CD8-positive, alpha-beta memory T cell (primary cell): ENCODE results near the gene HCFC1R1. TPM values are rescaled to one million over a fixed set of nuclear protein-coding genes. Genes with fewer than 3 reads are reported as not detected.

Experiments used
- CTCF ChIA-PET: fragments of 350-600 bp; sonication (Branson Sonifier 250); formaldehyde crosslinking; loops from one replicate; lab custom pipeline; 2021; ENCODE audit warnings: antibody characterized with exemption; lab: Charles Lee
- POLR2A ChIA-PET: fragments of 350-600 bp; sonication (Branson Sonifier 250); formaldehyde crosslinking; loops from one replicate; lab custom pipeline; 2021; ENCODE audit warnings: antibody characterized with exemption; lab: Charles Lee
- DNase-seq, 5 donors: peaks; one replicate each; pipeline versions ENCODE4 v3.0.0 to v3.0.0-alpha.2; 2020 to 2022; ENCODE audit warnings: mixed read lengths in 1 of 5
- H3K27ac ChIP-seq: one replicate; pipeline ENCODE4 v1.7.0; 2013; ENCODE audit warnings: low read depth, mild to moderate bottlenecking, low read length, moderate library complexity
- H3K27me3 ChIP-seq: 2 replicates; pipeline ENCODE4 v1.7.0; 2013; ENCODE audit warnings: low read length, mild to moderate bottlenecking; ENCODE audit not compliant: insufficient read depth, poor library complexity, severe bottlenecking
- H3K36me3 ChIP-seq: 2 replicates; pipeline ENCODE4 v1.7.0; 2013; ENCODE audit warnings: mild to moderate bottlenecking, low read length, moderate library complexity; ENCODE audit not compliant: insufficient read depth
- H3K4me1 ChIP-seq: 2 replicates; pipeline ENCODE4 v1.7.0; 2013; ENCODE audit warnings: mild to moderate bottlenecking, low read length, moderate library complexity; ENCODE audit not compliant: insufficient read depth
- H3K4me3 ChIP-seq: 2 replicates; pipeline ENCODE4 v1.7.0; 2013; ENCODE audit warnings: mild to moderate bottlenecking, low read length
- H3K9me3 ChIP-seq: 2 replicates; pipeline ENCODE4 v1.7.0; 2013; ENCODE audit warnings: mild to moderate bottlenecking, low read length
- H3K27ac Mint-ChIP-seq, 8 donors: one replicate each; pipeline ENCODE4 v1.8.0; 2020 to 2021; ENCODE audit warnings: mixed read lengths in 8 of 8, mild to moderate bottlenecking in 6 of 8, inconsistent platforms in 3 of 8, moderate library complexity in 3 of 8
- H3K27me3 Mint-ChIP-seq, 2 donors: one replicate each; pipeline ENCODE4 v1.8.0; 2020 to 2021; ENCODE audit warnings: mixed read lengths in 2 of 2, mild to moderate bottlenecking in 1 of 2, moderate library complexity in 1 of 2
- H3K36me3 Mint-ChIP-seq, 3 donors: one replicate each; pipeline ENCODE4 v1.8.0; 2020 to 2021; ENCODE audit warnings: mixed read lengths in 3 of 3, inconsistent platforms in 1 of 3, mild to moderate bottlenecking in 1 of 3
- H3K4me1 Mint-ChIP-seq, 3 donors: one replicate each; pipeline ENCODE4 v1.8.0; 2020 to 2021; ENCODE audit warnings: mixed read lengths in 3 of 3, inconsistent platforms in 1 of 3, mild to moderate bottlenecking in 1 of 3
- H3K4me3 Mint-ChIP-seq, 7 donors: one replicate each; pipeline ENCODE4 v1.8.0; 2020 to 2021; ENCODE audit warnings: mixed read lengths in 7 of 7, mild to moderate bottlenecking in 6 of 7, moderate library complexity in 4 of 7, inconsistent platforms in 2 of 7
- H3K9me3 Mint-ChIP-seq, 5 donors: one replicate each; pipeline ENCODE4 v1.8.0; 2020 to 2022; ENCODE audit warnings: mixed read lengths in 5 of 5, mild to moderate bottlenecking in 3 of 5, moderate library complexity in 2 of 5, inconsistent platforms in 1 of 5
- polyA plus RNA-seq: library from polyadenylated mRNA; unstranded; fragments of 300-500 nt; fragmentation: Illumina TruSeq; gene quantifications from one replicate; pipeline ENCODE4 v1.2.3, GENCODE V29; 2021
- total RNA-seq, 2 experiments: library from RNA; stranded (reverse); gene quantifications; one replicate each; pipeline ENCODE4 v1.2.3, GENCODE V29; 2021

Gene HCFC1R1
- total and polyA plus RNA-seq, 3 experiments from 2014 or later, result 23.7 to 26.3 (median 25.6) TPM

- Mint-ChIP-seq H3K4me1 (peaks cover 12 to 38% (median 21%) of the 10 kb centered on the region in 3 donors), H3K36me3 (peaks cover 0 to 16% (median 0%) of the 10 kb centered on the region in 3 donors), H3K27ac (peak overlapping the region in 1 of 8 donors; percentile 59), H3K27me3 (peaks cover 32 to 37% of the 10 kb centered on the region in 2 donors), H3K9me3 (peaks cover 0 to 2% (median 0%) of the 10 kb centered on the region in 5 donors), H3K4me3 (peak overlapping the region in 6 of 7 donors; percentile 11 to 85 (median 68))
- CTCF ChIA-PET, result interaction anchor here (0.8 to 17.8 kb wide), 17 partner anchors 10 to 179 kb away, joined by 3 to 289 read pairs (median 12); partner anchors contain the start of genes BICDL2, CLDN9, HCFC1R1 and IL32
- Histone ChIP-seq H3K36me3 (peaks cover 7% of the 10 kb centered on the region), H3K4me3 (no peak overlapping the region), H3K27ac (no peak overlapping the region), H3K9me3 (no peaks in the 10 kb centered on the region), H3K27me3 (peaks cover 22% of the 10 kb centered on the region), H3K4me1 (peaks cover 21% of the 10 kb centered on the region)
- no peak for DNase-seq
- POLR2A ChIA-PET, result interaction anchor here (0.9 to 1.4 kb wide), 6 partner anchors 13 to 128 kb away, joined by 3 to 6 read pairs (median 5); partner anchors contain the start of gene MMP25
Observed at GRCh38 chr16:3030222-3031212, 6.8 kb upstream of the HCFC1R1 start.

- Histone ChIP-seq H3K36me3 (peaks cover 7% of the 10 kb centered on the region), H3K4me1 (peaks cover 20% of the 10 kb centered on the region), H3K27ac (no peak overlapping the region), H3K9me3 (no peaks in the 10 kb centered on the region), H3K27me3 (peaks cover 18% of the 10 kb centered on the region), H3K4me3 (peak overlapping the region; percentile 8)
- Mint-ChIP-seq H3K4me3 (peak overlapping the region; percentile 28 to 85 (median 67)), H3K27me3 (peaks cover 27 to 30% of the 10 kb centered on the region in 2 donors), H3K27ac (peak overlapping the region in 2 of 8 donors; percentile 59 to 82), H3K4me1 (peaks cover 12 to 38% (median 21%) of the 10 kb centered on the region in 3 donors), H3K36me3 (peaks cover 0 to 16% (median 0%) of the 10 kb centered on the region in 3 donors), H3K9me3 (peaks cover 0 to 2% (median 0%) of the 10 kb centered on the region in 5 donors)
- POLR2A ChIA-PET, result interaction anchor here (0.9 to 1.2 kb wide), 4 partner anchors 19 to 129 kb away, joined by 3 to 5 read pairs (median 3); no protein-coding TSS in a partner anchor
- CTCF ChIA-PET, result interaction anchor here (0.8 to 17.8 kb wide), 11 partner anchors 9 to 138 kb away, joined by 3 to 289 read pairs (median 58); partner anchors contain the start of genes BICDL2, CLDN9, HCFC1R1 and MMP25
- DNase-seq, result no peak
Observed at GRCh38 chr16:3029491-3030221, 5.9 kb upstream of the HCFC1R1 start.

- ChIA-PET CTCF (interaction anchor here (0.6 to 17.8 kb wide), 18 partner anchors 8 to 236 kb away, joined by 3 to 289 read pairs (median 4); partner anchors contain the start of genes BICDL2, CLDN9, HCFC1R1 and IL32), POLR2A (interaction anchor here (0.6 to 1.5 kb wide), 6 partner anchors 9 to 91 kb away, joined by 3 to 7 read pairs (median 4); partner anchors contain the start of genes IL32 and TNFRSF12A)
- H3K4me3 ChIP-seq, result peak overlapping the region; percentile 8
- peaks cover 18% of the 10 kb centered on the region for H3K27me3 ChIP-seq
- H3K9me3 ChIP-seq, result no peaks in the 10 kb centered on the region
- Mint-ChIP-seq H3K27ac (no peak overlapping the region), H3K9me3 (peaks cover 0 to 2% (median 0%) of the 10 kb centered on the region in 5 donors), H3K4me3 (peak overlapping the region; percentile 3 to 73 (median 28)), H3K4me1 (peaks cover 18 to 43% (median 27%) of the 10 kb centered on the region in 3 donors), H3K36me3 (peaks cover 0 to 21% (median 3%) of the 10 kb centered on the region in 3 donors), H3K27me3 (peaks cover 21 to 24% of the 10 kb centered on the region in 2 donors)
- H3K36me3 ChIP-seq, result peaks cover 7% of the 10 kb centered on the region
- no peak for DNase-seq
- H3K27ac ChIP-seq, result no peak overlapping the region
- H3K4me1 ChIP-seq, result peaks cover 24% of the 10 kb centered on the region
Observed at GRCh38 chr16:3028716-3029319, 5.1 kb upstream of the HCFC1R1 start.

- Mint-ChIP-seq H3K36me3 (peaks cover 0 to 22% (median 3%) of the 10 kb centered on the region in 3 donors), H3K4me3 (peak overlapping the region in 4 of 7 donors; percentile 38 to 65 (median 52)), H3K9me3 (peaks cover 0 to 2% (median 0%) of the 10 kb centered on the region in 5 donors), H3K27me3 (peaks cover 15 to 18% of the 10 kb centered on the region in 2 donors), H3K27ac (no peak overlapping the region), H3K4me1 (peaks cover 25 to 47% (median 30%) of the 10 kb centered on the region in 3 donors)
- no peak overlapping the region for H3K4me3 ChIP-seq
- H3K9me3 ChIP-seq, result no peaks in the 10 kb centered on the region
- CTCF ChIA-PET, result interaction anchor here (0.6 to 17.8 kb wide), 23 partner anchors 7 to 548 kb away, joined by 3 to 289 read pairs (median 3); partner anchors contain the start of genes BICDL2, CLDN9, HCFC1R1 and IL32
- peak; percentile 74 to 88 (median 84) for DNase-seq
- H3K36me3 ChIP-seq, result peaks cover 7% of the 10 kb centered on the region
- H3K27me3 ChIP-seq, result peaks cover 15% of the 10 kb centered on the region
- POLR2A ChIA-PET, result interaction anchor here (0.6 to 1.8 kb wide), 6 partner anchors 8 to 91 kb away, joined by 3 to 7 read pairs (median 4); partner anchors contain the start of genes IL32 and TNFRSF12A
- H3K27ac ChIP-seq, result no peak overlapping the region
- peaks cover 30% of the 10 kb centered on the region for H3K4me1 ChIP-seq
Observed at GRCh38 chr16:3027983-3028715, 4.4 kb upstream of the HCFC1R1 start.

GRCh38 chr16:3027489-3027795 is 3.7 kb upstream of the HCFC1R1 start:
- peaks cover 11% of the 10 kb centered on the region for H3K27me3 ChIP-seq

More at GRCh38 chr16:3027489-3027795, 3.7 kb upstream of the HCFC1R1 start:
- H3K4me1 ChIP-seq, result peaks cover 37% of the 10 kb centered on the region
- no peak overlapping the region for H3K4me3 ChIP-seq
- H3K27me3 Mint-ChIP-seq, result peaks cover 10 to 11% of the 10 kb centered on the region in 2 donors
- no peak for DNase-seq
- H3K36me3 Mint-ChIP-seq, result peaks cover 0 to 22% (median 3%) of the 10 kb centered on the region in 3 donors
- CTCF ChIA-PET, result interaction anchor here (0.8 to 17.8 kb wide), 18 partner anchors 7 to 548 kb away, joined by 3 to 289 read pairs (median 4); partner anchors contain the start of genes BICDL2, CLDN9, HCFC1R1 and IL32
- peaks cover 7% of the 10 kb centered on the region for H3K36me3 ChIP-seq
- POLR2A ChIA-PET, result interaction anchor here (0.6 to 1.8 kb wide), 7 partner anchors 8 to 188 kb away, joined by 3 to 7 read pairs (median 4); partner anchors contain the start of genes IL32 and TNFRSF12A
- peaks cover 32 to 54% (median 38%) of the 10 kb centered on the region in 3 donors for H3K4me1 Mint-ChIP-seq
- H3K27ac Mint-ChIP-seq, result peak overlapping the region in 1 of 8 donors; percentile 33
- H3K4me3 Mint-ChIP-seq, result peak overlapping the region in 1 of 7 donors; percentile 6
- peaks cover 0 to 2% (median 0%) of the 10 kb centered on the region in 5 donors for H3K9me3 Mint-ChIP-seq
- no peaks in the 10 kb centered on the region for H3K9me3 ChIP-seq
- no peak overlapping the region for H3K27ac ChIP-seq
